IPS-18c (cell line): ENCODE measurements around the gene SYT5.
"Not testable (repeated sequence)": the region's sequence is repeated elsewhere in the genome, so short reads cannot be mapped to it uniquely, and the experiment has no call there.

Experiments
- H3K4me3 ChIP-seq: 2 replicates; pipeline ENCODE4 v1.7.0; 2013; ENCODE audit warnings: low read depth, mild to moderate bottlenecking, low read length, moderate library complexity; ENCODE audit not compliant: insufficient read depth
- H3K9me3 ChIP-seq: one replicate; pipeline ENCODE4 v1.6.1; 2013; ENCODE audit warnings: mild to moderate bottlenecking, low read length, moderate library complexity; ENCODE audit not compliant: control insufficient read depth, insufficient read depth

SYT5 gene

GRCh38 chr19:55158423-55158822 is 21.7 kb downstream of the SYT5 start:
- no peak overlapping the region for H3K4me3 ChIP-seq

GRCh38 chr19:55157064-55157908 is 22.8 kb downstream of the SYT5 start, which contains the start of gene TNNI3:
Gene TNNI3 (minus strand): TSS chr19:55157732. CDS start chr19:55157589, 143 bp downstream.
- Histone ChIP-seq H3K4me3 (peak within 1 kb of the TSS; percentile 72), H3K9me3 (no peaks in the 10 kb centered on the region)

More at GRCh38 chr19:55158423-55158822, 21.7 kb downstream of the SYT5 start:
- H3K9me3 ChIP-seq = no peaks in the 10 kb centered on the region

GRCh38 chr19:55156202-55157063 is 23.7 kb downstream of the SYT5 start:
- no peaks in the 10 kb centered on the region for H3K9me3 ChIP-seq
- peak overlapping the region; percentile 72 for H3K4me3 ChIP-seq

GRCh38 chr19:55155784-55156183 is 24.3 kb downstream of the SYT5 start:
- H3K9me3 ChIP-seq = not testable (repeated sequence)
- peak overlapping the region; percentile 72 for H3K4me3 ChIP-seq

GRCh38 chr19:55153652-55154264 is 26.3 kb downstream of the SYT5 start:
- no peak overlapping the region for H3K4me3 ChIP-seq
- no peaks in the 10 kb centered on the region for H3K9me3 ChIP-seq

- H3K9me3 ChIP-seq = no peaks in the 10 kb centered on the region
- H3K4me3 ChIP-seq = no peak overlapping the region
Measured at GRCh38 chr19:55152017-55152416, 28.1 kb downstream of the SYT5 start.

- Histone ChIP-seq H3K9me3 (no peaks in the 10 kb centered on the region), H3K4me3 (peak within 1 kb of the TSS; percentile 32; the same call in 1 of the 2 replicates)
Measured at GRCh38 chr19:55149078-55150003, 30.7 kb downstream of the SYT5 start, which contains the start of gene TNNT1. Gene TNNT1 (minus strand): TSS chr19:55149206. CDS start chr19:55147157, 2,049 bp downstream.

GRCh38 chr19:55147545-55148251 is 32.4 kb downstream of the SYT5 start:
- H3K4me3 ChIP-seq = no peak overlapping the region; the same call in 1 of the 2 replicates
- H3K9me3 ChIP-seq = no peaks in the 10 kb centered on the region

- peak overlapping the region; percentile 65 for H3K4me3 ChIP-seq
- no peaks in the 10 kb centered on the region for H3K9me3 ChIP-seq
Measured at GRCh38 chr19:55146705-55147273, 33.3 kb downstream of the SYT5 start.

- H3K4me3 ChIP-seq = peak overlapping the region; percentile 65
Measured at GRCh38 chr19:55146078-55146704, 33.9 kb downstream of the SYT5 start.

GRCh38 chr19:55145232-55145631 is 34.9 kb downstream of the SYT5 start:
- Histone ChIP-seq H3K4me3 (no peak overlapping the region), H3K9me3 (no peaks in the 10 kb centered on the region)

More at GRCh38 chr19:55146078-55146704, 33.9 kb downstream of the SYT5 start:
- no peaks in the 10 kb centered on the region for H3K9me3 ChIP-seq

GRCh38 chr19:55141696-55142095 is 38.4 kb downstream of the SYT5 start:
- Histone ChIP-seq H3K9me3 (no peaks in the 10 kb centered on the region), H3K4me3 (no peak overlapping the region; the same call in 1 of the 2 replicates)

- H3K9me3 ChIP-seq = no peaks in the 10 kb centered on the region
Measured at GRCh38 chr19:55137915-55138314, 42.2 kb downstream of the SYT5 start.

GRCh38 chr19:55136399-55137102 is 43.5 kb downstream of the SYT5 start:
- H3K9me3 ChIP-seq = no peaks in the 10 kb centered on the region
- no peak overlapping the region for H3K4me3 ChIP-seq

More at GRCh38 chr19:55137915-55138314, 42.2 kb downstream of the SYT5 start:
- no peak overlapping the region for H3K4me3 ChIP-seq
